HCT116 (cell line): ENCODE measurements around the gene CCDC187. TPM values are rescaled to one million over a fixed set of nuclear protein-coding genes. Genes with fewer than 3 reads are reported as not detected.

Experiments used
- ATAC-seq: fragments of 200-7000 bp; cut with Tn5 transposase; 2 replicates; pipeline ENCODE4 v1.9.1; 2020; ENCODE audit warnings: mild to moderate bottlenecking, moderate library complexity
- BruUV-seq: library from RNA; stranded (reverse); fragments of 400-500 nt; replicated peaks from 2 replicates; lab custom pipeline; 2021; lab: Mats Ljungman, UMichigan
- CTCF ChIA-PET: fragments of 300-600 bp; sonication (Branson Sonifier 250); formaldehyde crosslinking; loops from one replicate; lab custom pipeline; 2021; ENCODE audit warnings: antibody characterized with exemption; lab: Charles Lee
- POLR2A ChIA-PET: fragments of 300-600, 350-600 bp; sonication (Branson Sonifier 250); formaldehyde crosslinking; loops from one replicate; lab custom pipeline; 2021; ENCODE audit warnings: antibody characterized with exemption; lab: Charles Lee
- RAD21 ChIA-PET, 2 experiments: fragments of 300-600 bp; sonication (Branson Sonifier 250); formaldehyde crosslinking; loops; one replicate each; lab custom pipeline; 2023; ENCODE audit warnings: low total read pairs in 2 of 2; ENCODE audit not compliant: uncharacterized antibody in 2 of 2, unreplicated experiment in 2 of 2, low non-redundant PET in 1 of 2; lab: Charles Lee
- DNase-seq: peaks from one replicate; pipeline ENCODE4 v3.0.0-alpha.2; 2010; ENCODE audit warnings: low read depth, low spot score
- H2AFZ ChIP-seq: fragments of 200-600 bp; shearing (Covaris generic), sonication (generic); 2 replicates; pipeline ENCODE4 v1.6.1; 2017; ENCODE audit warnings: low read depth, mixed run types, mixed read lengths, antibody characterized with exemption, low read length; ENCODE audit not compliant: poor library complexity, severe bottlenecking
- H3K27ac ChIP-seq: 2 replicates; pipeline ENCODE4 v1.5.1; 2012; ENCODE audit warnings: low read depth, low read length
- H3K27me3 ChIP-seq: fragments of 200-600 bp; sonication (generic); 2 replicates; pipeline ENCODE4 v1.6.1; 2016; ENCODE audit warnings: mixed run types, low read length, mixed read lengths; ENCODE audit not compliant: insufficient read depth
- H3K36me3 ChIP-seq, 2 experiments: fragments of 200-500 bp in 1 of 2; fragments of 200-600 bp in 1 of 2; sonication (Bioruptor generic) in 1 of 2; sonication (generic) in 1 of 2; 2 replicates each; pipeline versions ENCODE4 v1.5.1 to v1.6.1; 2014 to 2016; ENCODE audit warnings: low read length in 2 of 2, inconsistent platforms in 1 of 2, mixed read lengths in 1 of 2, mixed run types in 1 of 2; ENCODE audit not compliant: insufficient read depth in 2 of 2, control insufficient read depth in 1 of 2
- H3K4me1 ChIP-seq, 2 experiments: fragments of 200-600 bp in 1 of 2; sonication (generic) in 1 of 2; 2 replicates each; pipeline versions ENCODE4 v1.5.1 to v1.6.1; 2012 to 2017; ENCODE audit warnings: low read length in 2 of 2, inconsistent platforms in 1 of 2, mild to moderate bottlenecking in 1 of 2, mixed read lengths in 1 of 2, mixed run types in 1 of 2, moderate library complexity in 1 of 2; ENCODE audit not compliant: insufficient read depth in 2 of 2, control insufficient read depth in 1 of 2
- H3K4me2 ChIP-seq: fragments of 200-600 bp; sonication (generic); 2 replicates; pipeline ENCODE4 v1.6.1; 2017; ENCODE audit warnings: mixed run types, low read length, mixed read lengths
- H3K4me3 ChIP-seq, 2 experiments: fragments of 200-600 bp in 1 of 2; sonication (generic) in 1 of 2; replicated peaks in 1 of 2; 2 replicates each; pipeline ENCODE4 v1.5.1; 2011 to 2016; ENCODE audit warnings: low read length in 2 of 2, control low read depth in 1 of 2, low read depth in 1 of 2, mild to moderate bottlenecking in 1 of 2, mixed read lengths in 1 of 2, mixed run types in 1 of 2
- H3K79me2 ChIP-seq: fragments of 200-600 bp; sonication (generic); 2 replicates; pipeline ENCODE4 v1.6.1; 2017; ENCODE audit warnings: mild to moderate bottlenecking, mixed run types, low read length, moderate library complexity, mixed read lengths; ENCODE audit not compliant: insufficient read depth
- H3K9ac ChIP-seq: fragments of 200-600 bp; sonication (generic); 2 replicates; pipeline ENCODE4 v1.6.1; 2016; ENCODE audit warnings: low read length, mixed read lengths
- H3K9me2 ChIP-seq: fragments of 200-600 bp; sonication (generic), shearing (Covaris generic); 2 replicates; pipeline ENCODE4 v1.6.1; 2017; ENCODE audit warnings: mixed run types, mild to moderate bottlenecking, moderate library complexity; ENCODE audit not compliant: insufficient read depth
- H3K9me3 ChIP-seq, 2 experiments: fragments of 200-500 bp in 1 of 2; fragments of 200-600 bp in 1 of 2; sonication (Bioruptor generic) in 1 of 2; sonication (generic) in 1 of 2; 2 replicates each; pipeline ENCODE4 v1.6.1; 2014 to 2017; ENCODE audit warnings: low read length in 2 of 2, mixed read lengths in 2 of 2, inconsistent platforms in 1 of 2, low read depth in 1 of 2, mild to moderate bottlenecking in 1 of 2, mixed run types in 1 of 2, moderate library complexity in 1 of 2; ENCODE audit not compliant: control insufficient read depth in 1 of 2, insufficient read depth in 1 of 2
- H4K20me1 ChIP-seq: fragments of 200-600 bp; sonication (generic), shearing (Covaris generic); 2 replicates; pipeline ENCODE4 v1.6.1; 2017; ENCODE audit warnings: mixed run types, mild to moderate bottlenecking, moderate library complexity; ENCODE audit not compliant: insufficient read depth
- CEBPB ChIP-seq: IDR thresholded peaks from 2 replicates; pipeline ENCODE4 v1.6.1; 2012; ENCODE audit warnings: low read depth
- EGR1 ChIP-seq: IDR thresholded peaks from 2 replicates; pipeline ENCODE4 v1.6.1; 2012; ENCODE audit warnings: low read depth
- EZH2 ChIP-seq: fragments of 200-600 bp; sonication (generic); IDR thresholded peaks from 2 replicates; pipeline ENCODE4 v1.6.1; 2017; ENCODE audit warnings: antibody characterized with exemption, mixed run types
- TCF7L2 ChIP-seq: IDR thresholded peaks from 2 replicates; pipeline ENCODE4 v1.7.0; 2011; ENCODE audit warnings: borderline replicate concordance, inconsistent platforms; ENCODE audit not compliant: insufficient read depth, insufficient read length; ENCODE audit errors: extremely low read depth
- ZFX ChIP-seq: fragments of 450-650 bp; IDR thresholded peaks from 2 replicates; pipeline ENCODE4 v1.6.1; 2017
- ZNF274 ChIP-seq: fragments of 200-500 bp; sonication (Bioruptor generic); IDR thresholded peaks from 2 replicates; pipeline ENCODE4 v1.6.1; 2014; ENCODE audit warnings: mild to moderate bottlenecking, low read depth, low read length, inconsistent platforms
- intact Hi-C: fragments of 100-400 bp; cut with micrococcal nuclease; formaldehyde crosslinking; loops from 2 replicates; pipeline ENCODE4 v1.10.0; 2022
- total RNA-seq: library from RNA; stranded (reverse); gene quantifications from one replicate; pipeline ENCODE4 v1.2.1, GENCODE V29; 2021; ENCODE audit not compliant: unreplicated experiment
- TF ChIP-seq, protein P1 (sequence below), 3 experiments: fragments of 200-600 bp in 1 of 3; sonication (generic) in 1 of 3; IDR thresholded peaks in 2 of 3; conservative IDR thresholded peaks in 1 of 3; 2 replicates each; pipeline ENCODE4 v1.5.1; 2012 to 2017; ENCODE audit warnings: low read depth in 2 of 3, low read length in 2 of 3, antibody characterized with exemption in 1 of 3, borderline replicate concordance in 1 of 3, control low read depth in 1 of 3, mild to moderate bottlenecking in 1 of 3, mixed read lengths in 1 of 3, mixed run types in 1 of 3, moderate library complexity in 1 of 3; ENCODE audit not compliant: insufficient read depth in 1 of 3
- TF ChIP-seq, protein P2 (sequence below): IDR thresholded peaks from 2 replicates; pipeline ENCODE4 v1.6.1; 2011; ENCODE audit warnings: mild to moderate bottlenecking, low read length, moderate library complexity; ENCODE audit not compliant: insufficient replicate concordance; ENCODE audit errors: extremely low read depth
- TF ChIP-seq, protein P3 (sequence below): IDR thresholded peaks from 2 replicates; pipeline ENCODE4 v1.6.1; 2012

Gene CCDC187
- total RNA-seq, 1 experiment from 2014 or later = 4.6 TPM

DNA sequence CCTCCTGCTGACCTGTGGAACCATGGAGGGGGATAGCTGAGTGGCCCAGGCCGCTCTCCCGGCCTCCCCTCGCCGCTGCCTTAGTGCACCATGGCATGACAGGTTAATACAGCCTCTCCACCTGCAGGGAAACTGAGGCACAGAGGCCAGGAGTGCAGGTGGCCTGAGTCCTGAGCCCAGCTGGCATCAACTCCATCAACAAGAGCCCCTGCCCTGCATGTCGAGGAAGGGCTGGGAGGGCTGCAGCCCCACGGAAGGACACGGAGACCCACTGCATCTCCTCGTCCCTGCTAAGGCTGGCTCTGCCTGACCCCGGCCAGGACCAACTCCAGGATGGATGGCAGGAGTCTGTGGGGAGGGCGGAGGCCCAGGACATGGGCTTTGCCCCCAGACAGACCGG lies 27.2 kb downstream of the CCDC187 start:
- ATAC-seq (no peak), DNase-seq (no peak)
- Histone ChIP-seq H3K79me2 (no peaks in the 10 kb centered on the region), H2AFZ (no peak overlapping the region), H3K9me2 (no peaks in the 10 kb centered on the region), H3K27me3 (no peaks in the 10 kb centered on the region), H3K36me3 (no peaks in the 10 kb centered on the region), H3K4me2 (no peak overlapping the region), H3K4me1 (no peaks in the 10 kb centered on the region), H3K9ac (no peak overlapping the region), H4K20me1 (no peaks in the 10 kb centered on the region), H3K9me3 (no peaks in the 10 kb centered on the region), H3K27ac (no peak overlapping the region), H3K4me3 (no peak overlapping the region)
- intact Hi-C loops = no loop called here
- CTCF ChIA-PET = no interaction called here
- POLR2A ChIA-PET = no interaction called here
- RAD21 ChIA-PET = no interaction called here
- TF ChIP-seq ZNF274 = no peak
- TF ChIP-seq, protein P1, sequence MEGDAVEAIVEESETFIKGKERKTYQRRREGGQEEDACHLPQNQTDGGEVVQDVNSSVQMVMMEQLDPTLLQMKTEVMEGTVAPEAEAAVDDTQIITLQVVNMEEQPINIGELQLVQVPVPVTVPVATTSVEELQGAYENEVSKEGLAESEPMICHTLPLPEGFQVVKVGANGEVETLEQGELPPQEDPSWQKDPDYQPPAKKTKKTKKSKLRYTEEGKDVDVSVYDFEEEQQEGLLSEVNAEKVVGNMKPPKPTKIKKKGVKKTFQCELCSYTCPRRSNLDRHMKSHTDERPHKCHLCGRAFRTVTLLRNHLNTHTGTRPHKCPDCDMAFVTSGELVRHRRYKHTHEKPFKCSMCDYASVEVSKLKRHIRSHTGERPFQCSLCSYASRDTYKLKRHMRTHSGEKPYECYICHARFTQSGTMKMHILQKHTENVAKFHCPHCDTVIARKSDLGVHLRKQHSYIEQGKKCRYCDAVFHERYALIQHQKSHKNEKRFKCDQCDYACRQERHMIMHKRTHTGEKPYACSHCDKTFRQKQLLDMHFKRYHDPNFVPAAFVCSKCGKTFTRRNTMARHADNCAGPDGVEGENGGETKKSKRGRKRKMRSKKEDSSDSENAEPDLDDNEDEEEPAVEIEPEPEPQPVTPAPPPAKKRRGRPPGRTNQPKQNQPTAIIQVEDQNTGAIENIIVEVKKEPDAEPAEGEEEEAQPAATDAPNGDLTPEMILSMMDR (IDR thresholded peaks at IDR 0.05 in 2 of 3, conservative IDR thresholded peaks at IDR 0.05 in 1 of 3; ENCODE audit: borderline replicate concordance in 1 of 3, insufficient read depth in 1 of 3, low read depth in 2 of 3, low read length in 2 of 3) = no peak
- no peak for TF ChIP-seq EZH2
- TF ChIP-seq CEBPB = no peak
- no peak for TF ChIP-seq TCF7L2
- TF ChIP-seq EGR1 = no peak
- TF ChIP-seq, protein P2, sequence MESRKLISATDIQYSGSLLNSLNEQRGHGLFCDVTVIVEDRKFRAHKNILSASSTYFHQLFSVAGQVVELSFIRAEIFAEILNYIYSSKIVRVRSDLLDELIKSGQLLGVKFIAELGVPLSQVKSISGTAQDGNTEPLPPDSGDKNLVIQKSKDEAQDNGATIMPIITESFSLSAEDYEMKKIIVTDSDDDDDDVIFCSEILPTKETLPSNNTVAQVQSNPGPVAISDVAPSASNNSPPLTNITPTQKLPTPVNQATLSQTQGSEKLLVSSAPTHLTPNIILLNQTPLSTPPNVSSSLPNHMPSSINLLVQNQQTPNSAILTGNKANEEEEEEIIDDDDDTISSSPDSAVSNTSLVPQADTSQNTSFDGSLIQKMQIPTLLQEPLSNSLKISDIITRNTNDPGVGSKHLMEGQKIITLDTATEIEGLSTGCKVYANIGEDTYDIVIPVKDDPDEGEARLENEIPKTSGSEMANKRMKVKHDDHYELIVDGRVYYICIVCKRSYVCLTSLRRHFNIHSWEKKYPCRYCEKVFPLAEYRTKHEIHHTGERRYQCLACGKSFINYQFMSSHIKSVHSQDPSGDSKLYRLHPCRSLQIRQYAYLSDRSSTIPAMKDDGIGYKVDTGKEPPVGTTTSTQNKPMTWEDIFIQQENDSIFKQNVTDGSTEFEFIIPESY = no peak
- TF ChIP-seq, protein P3, sequence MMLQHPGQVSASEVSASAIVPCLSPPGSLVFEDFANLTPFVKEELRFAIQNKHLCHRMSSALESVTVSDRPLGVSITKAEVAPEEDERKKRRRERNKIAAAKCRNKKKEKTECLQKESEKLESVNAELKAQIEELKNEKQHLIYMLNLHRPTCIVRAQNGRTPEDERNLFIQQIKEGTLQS = no peak
- no peak for TF ChIP-seq ZFX
- no TSS peak for BruUV-seq
